ENCODE data around the gene GDI1.
A peak's percentile ranks its signal among the peaks of the same experiment; 100 is the strongest.
"Not testable (repeated sequence)": the region's sequence is repeated elsewhere in the genome, so short reads cannot be mapped to it uniquely, and the experiment has no call there.

The GDI1 gene

GRCh38 chrX:154436983-154437752 lies at the start of gene GDI1:
Gene GDI1, plus strand, starts transcription at chrX:154437154. Its CDS starts 101 bp downstream, at chrX:154437255.
- peak; percentile 78 for DNase-seq

GRCh38 chrX:154388094-154388493 lies 48.9 kb upstream of the GDI1 start:
- not testable (repeated sequence) for DNase-seq

- not testable (repeated sequence) for DNase-seq
Observed at GRCh38 chrX:154388649-154389048, 48.3 kb upstream of the GDI1 start.

- peak; percentile 82 for DNase-seq
Observed at GRCh38 chrX:154389812-154390747, 46.9 kb upstream of the GDI1 start.

GRCh38 chrX:154396363-154396762 lies 40.6 kb upstream of the GDI1 start:
- peak; percentile 54 for DNase-seq

GRCh38 chrX:154396973-154397887 lies 39.7 kb upstream of the GDI1 start:
- DNase-seq = peak; percentile 88

- peak; percentile 89 for DNase-seq
Observed at GRCh38 chrX:154397888-154398667, 38.9 kb upstream of the GDI1 start, which contains the start of gene RPL10. Gene RPL10, plus strand, starts transcription at chrX:154398377. Its CDS starts 143 bp downstream, at chrX:154398520.

- DNase-seq = peak; percentile 91
Observed at GRCh38 chrX:154398668-154399526, 38.1 kb upstream of the GDI1 start.

- no peak for DNase-seq
Observed at GRCh38 chrX:154399527-154400368, 37.2 kb upstream of the GDI1 start.

GRCh38 chrX:154400369-154400817 lies 36.6 kb upstream of the GDI1 start:
- not testable (repeated sequence) for DNase-seq

GRCh38 chrX:154401045-154401799 lies 35.7 kb upstream of the GDI1 start:
- peak; percentile 78 for DNase-seq

GRCh38 chrX:154401918-154402621 lies 34.9 kb upstream of the GDI1 start:
- DNase-seq = peak; percentile 72

GRCh38 chrX:154402622-154403127 lies 34.3 kb upstream of the GDI1 start:
- no peak for DNase-seq

- DNase-seq = no peak
Observed at GRCh38 chrX:154403192-154403591, 33.8 kb upstream of the GDI1 start.

GRCh38 chrX:154403858-154404257 lies 33.1 kb upstream of the GDI1 start:
- DNase-seq = no peak

GRCh38 chrX:154404625-154405192 lies 32.2 kb upstream of the GDI1 start:
- no peak for DNase-seq

- DNase-seq = no peak
Observed at GRCh38 chrX:154408659-154409221, 28.2 kb upstream of the GDI1 start.

Data from activated CD8-positive, alpha-beta memory T cell treated with anti-CD3 and anti-CD28 coated beads for 24 hours (primary cell).